ENCODE results near the gene PRLR. TPM values are rescaled to one million over a fixed set of nuclear protein-coding genes. Genes with fewer than 3 reads are reported as not detected.

The PRLR gene
- total and polyA plus RNA-seq, 2 experiments from 2014 or later = 0.31 to 2.2 TPM

GRCh38 chr5:35056686-35057085 lies 173.6 kb downstream of the PRLR start (continued):
- TF ChIP-seq ZNF462 (CRISPR knock-in tag; IDR thresholded peaks at IDR 0.05) = no peak
- TF ChIP-seq STAT1 (IDR thresholded peaks at IDR 0.05; ENCODE audit: unreplicated experiment) = no peak
- no peak for TF ChIP-seq CREB1 (CRISPR knock-in tag; IDR thresholded peaks at IDR 0.05; ENCODE audit: low read depth)
- TF ChIP-seq NANOG (IDR thresholded peaks at IDR 0.05; ENCODE audit: borderline replicate concordance) = no peak
- TF ChIP-seq EZH2 (IDR thresholded peaks at IDR 0.05; ENCODE audit: low read depth, unreplicated experiment) = no peak
- no peak for TF ChIP-seq ZNF331 (CRISPR knock-in tag; IDR thresholded peaks at IDR 0.05; ENCODE audit: low read depth)
- TF ChIP-seq REST (IDR thresholded peaks at IDR 0.05; ENCODE audit: unreplicated experiment) = no peak
- TF ChIP-seq ZNF114 (CRISPR knock-in tag; IDR thresholded peaks at IDR 0.05) = no peak
- TF ChIP-seq EZH2phosphoT487 (IDR thresholded peaks at IDR 0.05; ENCODE audit: unreplicated experiment) = no peak
